SKM-1 (cell line): ENCODE data around the gene E2F8.

ENCODE experiments used
- DNase-seq: peaks from one replicate; lab custom pipeline; 2025; ENCODE audit not compliant: unreplicated experiment; lab: John Stamatoyannopoulos, UW

The E2F8 gene

DNA sequence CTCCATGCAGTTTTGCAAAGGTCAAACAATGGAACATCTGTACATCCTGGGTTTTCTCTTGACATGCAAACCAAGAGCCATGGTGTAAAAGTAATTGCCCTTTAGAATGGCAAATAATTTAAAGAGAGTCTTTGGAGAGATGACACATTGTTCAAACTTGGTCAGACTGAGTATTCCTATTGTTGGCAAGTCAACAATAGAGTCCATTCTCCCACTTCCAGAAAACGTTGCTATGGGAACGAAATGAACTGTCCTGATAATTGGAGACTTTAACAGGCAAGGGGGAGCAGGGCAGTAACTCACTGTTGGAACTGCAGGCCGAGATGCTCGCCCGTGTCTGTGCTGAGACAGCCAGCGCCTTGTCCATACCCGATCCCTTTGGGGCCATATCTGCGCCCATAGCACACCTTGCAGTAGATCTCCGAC lies 52.9 kb downstream of the E2F8 start:
- DNase-seq = no peak

GRCh38 chr11:19187114-19187832 lies 53.5 kb downstream of the E2F8 start:
- DNase-seq = no peak

DNA sequence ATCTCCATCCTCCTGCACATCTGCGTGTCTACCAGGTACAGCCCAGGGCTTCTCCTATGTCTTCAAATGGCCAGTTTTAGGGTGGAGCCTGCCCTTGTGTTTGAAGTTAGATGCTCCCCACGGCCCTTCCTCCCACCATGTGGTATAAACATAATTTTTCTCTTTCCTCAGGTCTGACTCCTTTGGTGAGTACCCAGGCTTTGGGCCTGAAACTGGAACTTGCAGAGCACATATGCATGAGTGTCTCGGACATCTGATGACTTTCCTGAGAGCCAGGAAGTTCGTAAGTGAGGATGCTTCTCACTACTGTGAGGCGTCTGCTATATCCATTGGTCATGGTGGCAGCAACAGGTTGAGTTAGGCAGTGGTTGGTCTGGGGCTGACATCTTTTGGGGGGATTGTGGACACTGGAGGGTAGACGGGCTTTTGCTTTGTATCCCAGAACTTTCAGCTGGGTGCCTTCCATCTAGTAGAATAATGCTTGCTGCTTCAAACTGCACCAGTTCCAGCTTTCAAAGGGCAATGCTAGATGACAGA lies 55.2 kb downstream of the E2F8 start:
- no peak for DNase-seq

GRCh38 chr11:19185036-19185435 lies 55.7 kb downstream of the E2F8 start:
- no peak for DNase-seq

- DNase-seq = no peak
Measured at GRCh38 chr11:19183646-19184045, 57.1 kb downstream of the E2F8 start.

DNA sequence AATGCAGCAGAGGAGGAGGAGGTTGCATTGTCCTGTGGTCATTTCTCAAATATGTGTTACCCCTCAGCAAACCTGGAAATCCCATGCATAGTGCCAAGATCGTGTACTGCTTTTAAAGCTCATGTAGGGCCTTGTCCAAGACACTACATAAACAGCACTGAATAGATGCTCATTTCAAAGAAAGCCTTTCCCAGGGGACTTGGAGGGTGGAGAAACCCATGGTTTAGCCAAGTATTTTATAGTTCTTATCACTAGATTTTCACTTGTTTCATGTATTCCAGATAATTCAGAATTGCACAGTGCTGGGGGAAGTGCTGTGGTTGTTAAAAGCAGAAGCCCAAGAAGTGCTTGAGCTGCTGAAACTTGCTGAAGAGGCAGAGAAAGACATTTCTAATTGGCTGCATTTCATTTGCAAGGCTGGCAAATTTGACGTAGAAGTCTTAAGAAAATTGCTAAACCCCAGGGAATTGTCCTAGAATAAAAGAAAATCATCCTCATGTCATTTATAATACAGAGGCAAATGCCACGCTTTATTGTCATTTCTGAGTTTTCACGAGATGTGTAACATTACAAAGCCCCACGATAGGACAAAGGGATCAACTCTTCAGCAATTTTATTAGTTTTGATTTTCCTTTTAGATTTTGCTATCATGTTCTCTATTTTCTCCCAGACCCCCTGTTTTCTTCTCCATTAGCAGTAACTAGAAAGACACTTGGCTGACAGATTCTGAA lies 59.0 kb downstream of the E2F8 start:
- DNase-seq = no peak

GRCh38 chr11:19176629-19177186 lies 64.0 kb downstream of the E2F8 start:
- no peak for DNase-seq
